HCEC 1CT (cell line): ENCODE data around the gene ZEB1.
"Not testable (repeated sequence)": the region's sequence is repeated elsewhere in the genome, so short reads cannot be mapped to it uniquely, and the experiment has no call there.

Experiments used
- DNase-seq: peaks from one replicate; pipeline ENCODE4 v3.0.0-alpha.2; 2017

ZEB1 gene

GRCh38 chr10:31515116-31515515 lies 196.1 kb downstream of the ZEB1 start:
- no peak for DNase-seq

DNA sequence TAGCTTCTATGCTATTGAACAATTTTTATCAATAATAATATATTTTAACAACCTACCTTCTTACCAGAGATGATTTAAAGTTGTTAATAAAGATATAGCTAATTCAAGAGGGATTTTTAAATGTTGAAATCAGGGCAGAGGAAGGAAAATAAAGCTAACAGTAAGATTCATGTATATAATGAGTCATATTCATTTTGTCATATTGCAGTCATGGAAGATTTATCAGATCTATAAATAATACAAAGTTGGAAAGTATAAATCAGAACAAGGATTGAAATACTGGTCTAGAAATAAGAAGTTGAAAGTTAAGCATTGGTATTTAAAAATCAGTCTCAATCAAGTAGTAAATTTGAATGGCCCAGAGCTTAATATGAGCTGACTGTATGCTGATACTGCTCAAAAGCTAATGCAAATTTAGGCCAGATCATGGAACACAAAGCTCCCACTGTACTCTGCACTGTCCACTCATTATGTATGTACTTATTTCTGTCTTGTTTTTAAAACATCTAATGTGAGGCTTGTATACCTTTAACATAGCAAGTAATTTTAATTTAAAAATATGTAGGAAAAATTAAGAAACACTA lies 196.9 kb downstream of the ZEB1 start:
- DNase-seq, result peak; percentile 53

DNA sequence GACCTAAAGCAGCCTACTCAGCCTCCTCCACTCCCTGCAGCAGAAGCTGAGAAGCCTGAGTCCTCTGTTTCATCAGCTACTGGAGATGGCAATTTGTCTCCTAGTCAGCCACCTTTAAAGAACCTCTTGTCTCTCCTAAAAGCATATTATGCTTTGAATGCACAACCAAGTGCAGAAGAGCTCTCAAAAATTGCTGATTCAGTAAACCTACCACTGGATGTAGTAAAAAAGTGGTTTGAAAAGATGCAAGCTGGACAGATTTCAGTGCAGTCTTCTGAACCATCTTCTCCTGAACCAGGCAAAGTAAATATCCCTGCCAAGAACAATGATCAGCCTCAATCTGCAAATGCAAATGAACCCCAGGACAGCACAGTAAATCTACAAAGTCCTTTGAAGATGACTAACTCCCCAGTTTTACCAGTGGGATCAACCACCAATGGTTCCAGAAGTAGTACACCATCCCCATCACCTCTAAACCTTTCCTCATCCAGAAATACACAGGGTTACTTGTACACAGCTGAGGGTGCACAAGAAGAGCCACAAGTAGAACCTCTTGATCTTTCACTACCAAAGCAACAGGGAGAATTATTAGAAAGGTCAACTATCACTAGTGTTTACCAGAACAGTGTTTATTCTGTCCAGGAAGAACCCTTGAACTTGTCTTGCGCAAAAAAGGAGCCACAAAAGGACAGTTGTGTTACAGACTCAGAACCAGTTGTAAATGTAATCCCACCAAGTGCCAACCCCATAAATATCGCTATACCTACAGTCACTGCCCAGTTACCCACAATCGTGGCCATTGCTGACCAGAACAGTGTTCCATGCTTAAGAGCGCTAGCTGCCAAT lies 202.2 kb downstream of the ZEB1 start:
- DNase-seq, result no peak

- DNase-seq, result no peak
Observed at GRCh38 chr10:31522820-31523219, 203.8 kb downstream of the ZEB1 start.

DNA sequence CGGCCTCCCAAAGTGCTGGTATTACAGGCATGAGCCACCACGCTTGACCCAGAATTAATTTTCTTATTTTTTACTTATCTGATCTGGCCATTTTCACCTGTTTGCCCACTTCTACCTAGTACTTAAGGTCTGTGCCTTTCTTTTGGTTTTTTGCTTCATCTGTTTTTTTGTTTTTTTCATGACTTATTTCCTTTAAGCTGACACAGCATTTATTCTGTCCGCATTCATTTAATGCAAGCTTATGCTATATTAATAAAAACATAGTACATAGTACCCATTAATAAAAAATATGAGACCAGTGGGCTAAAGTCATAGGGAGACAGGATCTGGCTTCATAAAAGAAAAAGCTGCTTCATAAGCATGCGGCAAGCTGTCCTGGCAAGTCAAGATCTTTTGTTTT lies 205.4 kb downstream of the ZEB1 start:
- no peak for DNase-seq

GRCh38 chr10:31526178-31526577 lies 207.2 kb downstream of the ZEB1 start:
- DNase-seq, result no peak

DNA sequence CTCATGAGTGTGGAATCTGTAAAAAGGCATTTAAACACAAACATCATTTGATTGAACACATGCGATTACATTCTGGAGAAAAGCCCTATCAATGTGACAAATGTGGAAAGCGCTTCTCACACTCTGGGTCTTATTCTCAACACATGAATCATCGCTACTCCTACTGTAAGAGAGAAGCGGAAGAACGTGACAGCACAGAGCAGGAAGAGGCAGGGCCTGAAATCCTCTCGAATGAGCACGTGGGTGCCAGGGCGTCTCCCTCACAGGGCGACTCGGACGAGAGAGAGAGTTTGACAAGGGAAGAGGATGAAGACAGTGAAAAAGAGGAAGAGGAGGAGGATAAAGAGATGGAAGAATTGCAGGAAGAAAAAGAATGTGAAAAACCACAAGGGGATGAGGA lies 207.7 kb downstream of the ZEB1 start:
- peak; percentile 5 for DNase-seq

DNA sequence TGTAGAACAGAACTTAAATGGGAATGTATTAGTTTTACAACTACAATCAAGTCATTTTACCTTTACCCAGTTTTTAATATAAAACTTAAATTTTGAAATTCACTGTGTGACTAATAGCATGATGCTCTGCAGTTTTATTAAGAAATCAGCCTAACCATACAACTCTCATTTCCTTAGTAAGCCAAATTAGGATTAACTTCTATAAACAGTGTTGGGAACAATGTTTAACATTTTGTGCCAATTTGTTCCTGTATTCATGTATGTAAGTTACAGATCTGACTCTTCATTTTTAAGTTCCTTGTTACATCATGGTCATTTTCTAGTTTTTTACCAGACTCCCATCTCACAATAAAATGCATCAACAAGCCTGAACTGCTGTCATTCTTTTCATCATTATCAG lies 209.8 kb downstream of the ZEB1 start:
- DNase-seq, result peak; percentile 56

- no peak for DNase-seq
Observed at GRCh38 chr10:31536302-31536701, 217.3 kb downstream of the ZEB1 start.

DNA sequence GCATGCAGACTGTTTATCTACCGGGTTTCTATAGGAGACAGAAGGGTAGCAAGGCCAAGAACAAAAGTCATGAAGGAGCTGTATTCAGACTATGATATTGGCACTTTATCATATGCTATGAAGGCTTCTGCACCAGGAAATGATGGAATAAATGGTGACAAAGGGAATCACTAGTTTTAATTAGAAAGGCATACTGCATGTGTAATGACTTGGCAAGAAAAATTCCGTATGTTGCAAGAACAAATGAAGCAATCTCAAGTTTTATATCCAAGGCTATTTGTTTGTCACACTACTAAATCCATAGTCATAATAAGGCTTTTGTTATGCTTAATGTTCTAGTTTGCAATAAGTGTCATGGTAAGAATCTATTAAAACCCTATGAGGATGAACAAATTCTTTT lies 230.9 kb downstream of the ZEB1 start:
- peak; percentile 46 for DNase-seq

- DNase-seq, result peak; percentile 46
Observed at GRCh38 chr10:31554556-31554955, 235.5 kb downstream of the ZEB1 start.

DNA sequence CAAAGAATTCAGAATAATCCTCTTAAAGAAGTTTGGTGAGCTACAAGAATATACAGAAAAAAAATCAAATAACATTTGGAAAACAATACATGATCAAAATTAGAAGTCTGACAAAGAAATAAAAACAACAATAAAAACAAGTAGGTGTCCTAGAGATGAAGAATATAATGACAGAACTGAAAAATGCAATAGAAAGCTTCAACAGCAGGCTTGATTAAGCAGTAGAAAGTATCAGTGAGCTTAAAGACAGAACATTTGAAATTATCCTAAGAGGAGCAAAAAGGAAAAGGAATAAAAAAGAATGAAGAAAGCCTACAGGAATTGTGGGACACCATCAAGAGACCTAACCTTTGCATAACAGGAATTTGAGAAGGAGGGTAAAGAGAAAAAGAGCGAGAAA lies 238.8 kb downstream of the ZEB1 start:
- DNase-seq, result no peak

- not testable (repeated sequence) for DNase-seq
Observed at GRCh38 chr10:31568252-31568861, 249.3 kb downstream of the ZEB1 start.

DNA sequence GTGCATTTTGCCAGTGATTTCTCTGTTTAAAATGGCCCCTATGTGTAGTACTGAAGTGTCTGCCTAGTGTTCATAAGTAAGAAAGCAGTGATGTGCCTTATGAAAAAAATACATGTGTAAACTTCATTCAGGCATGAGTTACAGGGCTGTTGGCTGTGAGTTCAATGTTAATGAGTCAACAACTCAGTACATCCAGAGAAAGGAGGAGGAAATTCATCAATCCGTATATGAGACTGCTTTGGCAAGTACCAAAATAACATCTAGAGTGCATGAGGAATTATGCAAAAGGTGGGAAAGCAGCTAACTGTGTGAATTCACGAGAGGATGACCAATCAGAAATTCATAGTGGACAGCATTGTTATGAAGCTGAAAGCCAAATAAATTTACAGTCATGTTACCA lies 255.6 kb downstream of the ZEB1 start:
- DNase-seq, result no peak

- no peak for DNase-seq
Observed at GRCh38 chr10:31578181-31578852, 259.3 kb downstream of the ZEB1 start.

GRCh38 chr10:31578951-31579350 lies 259.9 kb downstream of the ZEB1 start:
- DNase-seq, result no peak
